ENCODE data around the gene FAM13A.

Gene FAM13A

DNA sequence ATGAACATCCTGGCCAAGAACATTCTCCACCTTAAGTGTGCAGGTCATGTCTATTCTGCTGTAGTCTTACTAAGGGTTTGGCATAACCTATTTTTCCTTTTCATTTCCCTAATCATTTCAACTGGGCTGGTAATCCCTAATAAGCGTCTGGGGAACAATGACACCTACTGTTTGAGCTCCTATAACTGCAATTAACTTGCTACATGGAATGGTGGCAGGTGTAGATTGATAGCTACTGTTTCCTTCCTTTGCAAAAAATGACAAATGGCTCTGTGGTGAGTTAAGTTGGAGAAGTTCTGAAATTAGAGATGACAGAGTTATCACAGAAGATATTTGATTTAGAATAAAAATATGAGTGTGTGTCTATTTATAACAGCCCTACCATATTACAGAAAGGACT is 254.8 kb downstream of the FAM13A start:
- no peak overlapping the region for H3K4me2 ChIP-seq (ENCODE audit: low read length)
- H3K4me3 ChIP-seq (ENCODE audit: low read length) = no peak overlapping the region
- H3K27me3 ChIP-seq (ENCODE audit: control insufficient read depth, insufficient read depth, low read length) = no peaks in the 10 kb centered on the region
- peaks cover 9% of the 10 kb centered on the region for H3K4me1 ChIP-seq (ENCODE audit: control insufficient read depth, insufficient read depth, low read length)
- H3K9ac ChIP-seq (ENCODE audit: low read depth, low read length) = no peak overlapping the region
- no peaks in the 10 kb centered on the region for H3K9me3 ChIP-seq (replicated peaks; ENCODE audit: low read length)
- no peaks in the 10 kb centered on the region for H3K36me3 ChIP-seq (ENCODE audit: insufficient read depth, low read length)

- Histone ChIP-seq H3K4me2 (ENCODE audit: low read length) (no peak overlapping the region), H3K27me3 (ENCODE audit: control insufficient read depth, insufficient read depth, low read length) (no peaks in the 10 kb centered on the region), H3K4me1 (ENCODE audit: control insufficient read depth, insufficient read depth, low read length) (peaks cover 9% of the 10 kb centered on the region), H3K9ac (ENCODE audit: low read depth, low read length) (no peak overlapping the region), H3K4me3 (ENCODE audit: low read length) (no peak overlapping the region), H3K9me3 (replicated peaks; ENCODE audit: low read length) (no peaks in the 10 kb centered on the region), H3K36me3 (ENCODE audit: insufficient read depth, low read length) (no peaks in the 10 kb centered on the region)
Measured at GRCh38 chr4:88799900-88800299, 257.1 kb downstream of the FAM13A start.

DNA sequence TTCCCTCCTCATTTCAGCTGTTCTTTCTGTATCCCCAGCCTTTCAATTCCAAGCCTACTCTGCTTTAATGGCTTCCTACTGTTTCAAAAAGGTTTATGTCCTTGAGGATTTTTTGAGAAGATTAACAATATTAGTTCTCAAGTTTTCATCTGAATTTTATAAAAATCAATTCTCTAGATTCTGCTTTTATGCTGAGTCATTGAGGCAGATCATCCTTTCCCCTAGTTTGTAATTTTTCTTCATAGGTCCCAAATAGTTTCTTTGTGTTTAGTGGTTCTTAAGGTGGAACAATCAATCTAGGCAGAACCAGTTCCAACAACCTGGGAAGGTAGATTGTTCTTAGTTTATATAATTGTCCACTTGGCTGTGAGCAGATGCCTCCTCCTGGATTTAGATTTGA is 259.3 kb downstream of the FAM13A start:
- H3K36me3 ChIP-seq (ENCODE audit: insufficient read depth, low read length) = no peaks in the 10 kb centered on the region
- no peak overlapping the region for H3K4me3 ChIP-seq (ENCODE audit: low read length)
- no peaks in the 10 kb centered on the region for H3K9me3 ChIP-seq (replicated peaks; ENCODE audit: low read length)
- no peaks in the 10 kb centered on the region for H3K27me3 ChIP-seq (ENCODE audit: control insufficient read depth, insufficient read depth, low read length)
- peaks cover 10% of the 10 kb centered on the region for H3K4me1 ChIP-seq (ENCODE audit: control insufficient read depth, insufficient read depth, low read length)
- no peak overlapping the region for H3K4me2 ChIP-seq (ENCODE audit: low read length)
- no peak overlapping the region for H3K9ac ChIP-seq (ENCODE audit: low read depth, low read length)

- no peak overlapping the region for H3K4me2 ChIP-seq (ENCODE audit: low read length)
- H3K9ac ChIP-seq (ENCODE audit: low read depth, low read length) = no peak overlapping the region
- H3K27me3 ChIP-seq (ENCODE audit: control insufficient read depth, insufficient read depth, low read length) = no peaks in the 10 kb centered on the region
- no peaks in the 10 kb centered on the region for H3K36me3 ChIP-seq (ENCODE audit: insufficient read depth, low read length)
- peaks cover 20% of the 10 kb centered on the region for H3K4me1 ChIP-seq (ENCODE audit: control insufficient read depth, insufficient read depth, low read length)
- H3K4me3 ChIP-seq (ENCODE audit: low read length) = no peak overlapping the region
- no peaks in the 10 kb centered on the region for H3K9me3 ChIP-seq (replicated peaks; ENCODE audit: low read length)
Measured at GRCh38 chr4:88796545-88796944, 260.4 kb downstream of the FAM13A start.

- no peak overlapping the region for H3K4me2 ChIP-seq (ENCODE audit: low read length)
- H3K4me3 ChIP-seq (ENCODE audit: low read length) = no peak overlapping the region
- no peaks in the 10 kb centered on the region for H3K9me3 ChIP-seq (replicated peaks; ENCODE audit: low read length)
- H3K4me1 ChIP-seq (ENCODE audit: control insufficient read depth, insufficient read depth, low read length) = peaks cover 22% of the 10 kb centered on the region
- no peak overlapping the region for H3K9ac ChIP-seq (ENCODE audit: low read depth, low read length)
- H3K27me3 ChIP-seq (ENCODE audit: control insufficient read depth, insufficient read depth, low read length) = no peaks in the 10 kb centered on the region
- H3K36me3 ChIP-seq (ENCODE audit: insufficient read depth, low read length) = no peaks in the 10 kb centered on the region
Measured at GRCh38 chr4:88794952-88795351, 262.0 kb downstream of the FAM13A start.

GRCh38 chr4:88794087-88794690 is 262.8 kb downstream of the FAM13A start:
- Histone ChIP-seq H3K4me1 (ENCODE audit: control insufficient read depth, insufficient read depth, low read length) (peaks cover 22% of the 10 kb centered on the region), H3K36me3 (ENCODE audit: insufficient read depth, low read length) (no peaks in the 10 kb centered on the region), H3K4me3 (ENCODE audit: low read length) (no peak overlapping the region), H3K9me3 (replicated peaks; ENCODE audit: low read length) (no peaks in the 10 kb centered on the region), H3K4me2 (ENCODE audit: low read length) (no peak overlapping the region), H3K27me3 (ENCODE audit: control insufficient read depth, insufficient read depth, low read length) (no peaks in the 10 kb centered on the region), H3K9ac (ENCODE audit: low read depth, low read length) (no peak overlapping the region)

DNA sequence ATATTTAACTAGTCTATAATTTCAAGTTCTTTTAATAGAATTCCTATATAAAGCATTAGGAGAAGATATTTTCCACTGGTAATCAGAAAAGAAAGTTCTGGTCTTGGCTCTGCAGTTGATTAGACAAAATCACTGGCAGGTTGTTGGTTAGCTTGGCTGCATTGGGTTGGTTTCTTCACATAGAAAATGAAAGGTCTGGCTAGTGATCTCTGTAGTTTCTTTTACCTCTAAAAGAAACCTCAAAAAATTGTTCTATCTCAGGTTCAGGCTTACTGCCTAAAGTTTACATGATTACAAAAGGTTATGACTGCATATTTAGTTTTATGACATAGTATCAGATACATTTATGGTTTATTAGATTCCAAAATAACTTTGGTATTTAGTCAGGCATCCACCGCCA is 263.5 kb downstream of the FAM13A start:
- Histone ChIP-seq H3K36me3 (ENCODE audit: insufficient read depth, low read length) (no peaks in the 10 kb centered on the region), H3K4me3 (ENCODE audit: low read length) (no peak overlapping the region), H3K27me3 (ENCODE audit: control insufficient read depth, insufficient read depth, low read length) (no peaks in the 10 kb centered on the region), H3K4me2 (ENCODE audit: low read length) (no peak overlapping the region), H3K9ac (ENCODE audit: low read depth, low read length) (no peak overlapping the region), H3K9me3 (replicated peaks; ENCODE audit: low read length) (no peaks in the 10 kb centered on the region), H3K4me1 (ENCODE audit: control insufficient read depth, insufficient read depth, low read length) (peaks cover 22% of the 10 kb centered on the region)

DNA sequence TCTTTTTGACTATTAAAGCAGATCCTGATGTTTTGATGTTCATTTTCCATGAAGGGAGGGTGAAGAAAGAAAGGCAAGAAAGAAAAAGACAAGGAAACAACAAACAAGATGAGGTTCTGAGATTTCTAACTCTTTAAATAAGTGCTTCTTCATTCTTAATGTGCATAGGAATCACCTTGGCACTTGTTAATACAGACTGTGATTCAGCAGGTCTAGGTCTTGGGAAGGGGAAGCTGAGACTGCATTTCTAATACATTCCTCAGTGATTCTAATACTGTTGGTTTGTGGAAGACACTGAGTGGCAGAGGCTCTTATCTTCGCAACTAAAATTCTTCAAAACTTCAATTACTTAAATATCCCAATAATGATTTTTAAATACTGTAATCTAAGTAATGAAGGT is 264.2 kb downstream of the FAM13A start:
- H3K9me3 ChIP-seq (replicated peaks; ENCODE audit: low read length) = no peaks in the 10 kb centered on the region
- no peaks in the 10 kb centered on the region for H3K27me3 ChIP-seq (ENCODE audit: control insufficient read depth, insufficient read depth, low read length)
- H3K4me1 ChIP-seq (ENCODE audit: control insufficient read depth, insufficient read depth, low read length) = peaks cover 22% of the 10 kb centered on the region
- H3K36me3 ChIP-seq (ENCODE audit: insufficient read depth, low read length) = no peaks in the 10 kb centered on the region
- peak overlapping the region; percentile 29 for H3K4me2 ChIP-seq (ENCODE audit: low read length)
- H3K4me3 ChIP-seq (ENCODE audit: low read length) = no peak overlapping the region
- peak overlapping the region; percentile 10 for H3K9ac ChIP-seq (ENCODE audit: low read depth, low read length)

DNA sequence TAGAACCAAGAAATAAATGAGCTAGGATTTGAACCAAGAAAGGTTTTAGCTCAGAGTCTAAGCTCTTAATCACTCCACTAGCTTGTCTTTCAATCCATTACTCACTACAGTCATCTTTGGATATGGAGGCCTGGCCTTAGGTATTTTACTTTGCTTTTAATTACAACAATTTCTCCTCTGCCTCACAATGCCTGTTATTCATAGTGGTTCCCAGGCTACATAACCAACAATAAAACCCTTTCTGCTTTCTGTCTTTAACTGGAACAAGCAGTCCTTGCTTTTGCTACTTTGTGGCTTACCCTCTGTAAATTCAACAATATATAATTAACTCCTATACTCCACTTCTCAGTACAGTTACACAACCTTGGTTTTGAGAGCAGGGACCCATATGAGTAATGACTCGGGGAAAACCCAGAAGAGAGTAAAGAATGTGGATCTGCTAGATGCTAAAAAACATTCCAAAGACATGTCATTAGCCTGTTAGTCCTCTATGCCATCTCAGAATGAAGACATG is 264.7 kb downstream of the FAM13A start:
- H3K4me3 ChIP-seq (ENCODE audit: low read length) = no peak overlapping the region
- H3K9me3 ChIP-seq (replicated peaks; ENCODE audit: low read length) = no peaks in the 10 kb centered on the region
- peak overlapping the region; percentile 29 for H3K4me2 ChIP-seq (ENCODE audit: low read length)
- H3K9ac ChIP-seq (ENCODE audit: low read depth, low read length) = peak overlapping the region; percentile 45
- H3K27me3 ChIP-seq (ENCODE audit: control insufficient read depth, insufficient read depth, low read length) = no peaks in the 10 kb centered on the region
- peaks cover 3% of the 10 kb centered on the region for H3K36me3 ChIP-seq (ENCODE audit: insufficient read depth, low read length)
- peaks cover 22% of the 10 kb centered on the region for H3K4me1 ChIP-seq (ENCODE audit: control insufficient read depth, insufficient read depth, low read length)

GRCh38 chr4:88791274-88791673 is 265.7 kb downstream of the FAM13A start:
- H3K4me1 ChIP-seq (ENCODE audit: control insufficient read depth, insufficient read depth, low read length) = peaks cover 22% of the 10 kb centered on the region
- no peaks in the 10 kb centered on the region for H3K27me3 ChIP-seq (ENCODE audit: control insufficient read depth, insufficient read depth, low read length)
- H3K9ac ChIP-seq (ENCODE audit: low read depth, low read length) = no peak overlapping the region
- no peak overlapping the region for H3K4me3 ChIP-seq (ENCODE audit: low read length)
- no peaks in the 10 kb centered on the region for H3K9me3 ChIP-seq (replicated peaks; ENCODE audit: low read length)
- H3K4me2 ChIP-seq (ENCODE audit: low read length) = no peak overlapping the region
- peaks cover 10% of the 10 kb centered on the region for H3K36me3 ChIP-seq (ENCODE audit: insufficient read depth, low read length)

GRCh38 chr4:88788895-88789294 is 268.1 kb downstream of the FAM13A start:
- no peak overlapping the region for H3K9ac ChIP-seq (ENCODE audit: low read depth, low read length)
- no peaks in the 10 kb centered on the region for H3K27me3 ChIP-seq (ENCODE audit: control insufficient read depth, insufficient read depth, low read length)
- no peak overlapping the region for H3K4me3 ChIP-seq (ENCODE audit: low read length)
- H3K36me3 ChIP-seq (ENCODE audit: insufficient read depth, low read length) = peaks cover 20% of the 10 kb centered on the region
- H3K9me3 ChIP-seq (replicated peaks; ENCODE audit: low read length) = no peaks in the 10 kb centered on the region
- H3K4me2 ChIP-seq (ENCODE audit: low read length) = no peak overlapping the region
- H3K4me1 ChIP-seq (ENCODE audit: control insufficient read depth, insufficient read depth, low read length) = peaks cover 22% of the 10 kb centered on the region

- Histone ChIP-seq H3K4me1 (ENCODE audit: control insufficient read depth, insufficient read depth, low read length) (peaks cover 19% of the 10 kb centered on the region), H3K27me3 (ENCODE audit: control insufficient read depth, insufficient read depth, low read length) (no peaks in the 10 kb centered on the region), H3K36me3 (ENCODE audit: insufficient read depth, low read length) (peaks cover 20% of the 10 kb centered on the region), H3K9me3 (replicated peaks; ENCODE audit: low read length) (no peaks in the 10 kb centered on the region), H3K4me2 (ENCODE audit: low read length) (no peak overlapping the region), H3K9ac (ENCODE audit: low read depth, low read length) (no peak overlapping the region), H3K4me3 (ENCODE audit: low read length) (no peak overlapping the region)
Measured at GRCh38 chr4:88788424-88788823, 268.6 kb downstream of the FAM13A start.
